ENCODE results near the gene MSI2. TPM values are rescaled to one million over a fixed set of nuclear protein-coding genes. Genes with fewer than 3 reads are reported as not detected.
A peak's percentile ranks its signal among the peaks of the same experiment; 100 is the strongest.

MSI2 gene
- total and polyA plus RNA-seq, 12 donors = 25.5 to 135 (median 121) TPM

GRCh38 chr17:57625511-57625910 lies 369.2 kb downstream of the MSI2 start:
- no peak for TF ChIP-seq CTCF (IDR thresholded peaks at IDR 0.05)
- intact Hi-C loops (cut with DNase I) = loop anchor here in 2 of 10 donors (5.0 kb wide), 1 partner anchor 37 kb away; no protein-coding TSS in a partner anchor
- WGBS, 2 donors = 43 to 67% methylated on average over 1 of the region's 1 CpG
- H3K4me3 ChIP-seq = no peak overlapping the region
- H3K27me3 ChIP-seq = no peaks in the 10 kb centered on the region
- no peak for DNase-seq
- H3K4me1 ChIP-seq = peaks cover 0 to 59% (median 37%) of the 10 kb centered on the region in 9 donors
- H3K36me3 ChIP-seq = peaks cover 0 to 27% (median 0%) of the 10 kb centered on the region in 9 donors
- peak overlapping the region in 6 of 10 donors; percentile 22 to 67 (median 61) for H3K27ac ChIP-seq
- ATAC-seq = peak in 5 of 8 donors; percentile 18 to 53 (median 31)
- no peaks in the 10 kb centered on the region for H3K9me3 ChIP-seq

GRCh38 chr17:57625957-57626356 lies 369.6 kb downstream of the MSI2 start:
- no peak for DNase-seq

GRCh38 chr17:57626520-57627210 lies 370.3 kb downstream of the MSI2 start:
- Histone ChIP-seq H3K36me3 (peaks cover 0 to 34% (median 0%) of the 10 kb centered on the region in 9 donors), H3K27me3 (no peaks in the 10 kb centered on the region), H3K4me1 (peaks cover 0 to 57% (median 38%) of the 10 kb centered on the region in 9 donors), H3K4me3 (no peak overlapping the region), H3K9me3 (no peaks in the 10 kb centered on the region), H3K27ac (peak overlapping the region in 5 of 10 donors; percentile 22 to 67 (median 61))
- intact Hi-C loops (cut with DNase I) = loop anchor here in 2 of 10 donors (5.0 kb wide), 1 partner anchor 36 kb away; no protein-coding TSS in a partner anchor
- TF ChIP-seq CTCF (IDR thresholded peaks at IDR 0.05) = no peak
- DNase-seq = no peak
- WGBS, 2 donors = 67 to 80% methylated on average over 16 of the region's 16 CpGs
- peak in 5 of 8 donors; percentile 13 to 43 (median 27) for ATAC-seq

More at GRCh38 chr17:57625957-57626356, 369.6 kb downstream of the MSI2 start:
- Histone ChIP-seq H3K4me1 (peaks cover 0 to 59% (median 37%) of the 10 kb centered on the region in 9 donors), H3K4me3 (no peak overlapping the region), H3K36me3 (peaks cover 0 to 27% (median 0%) of the 10 kb centered on the region in 9 donors), H3K27me3 (no peaks in the 10 kb centered on the region), H3K27ac (peak overlapping the region in 6 of 10 donors; percentile 22 to 67 (median 61)), H3K9me3 (no peaks in the 10 kb centered on the region)
- intact Hi-C loops (cut with DNase I) = loop anchor here in 2 of 10 donors (5.0 kb wide), 1 partner anchor 36 kb away; no protein-coding TSS in a partner anchor
- peak in 1 of 8 donors; percentile 7 for ATAC-seq
- TF ChIP-seq CTCF (IDR thresholded peaks at IDR 0.05) = no peak
- WGBS, 2 donors = 71 to 81% methylated on average over 9 of the region's 9 CpGs

GRCh38 chr17:57627591-57627990 lies 371.3 kb downstream of the MSI2 start:
- Histone ChIP-seq H3K4me1 (peaks cover 0 to 50% (median 29%) of the 10 kb centered on the region in 9 donors), H3K4me3 (no peak overlapping the region), H3K27me3 (no peaks in the 10 kb centered on the region), H3K27ac (no peak overlapping the region), H3K36me3 (peaks cover 0 to 40% (median 0%) of the 10 kb centered on the region in 9 donors), H3K9me3 (no peaks in the 10 kb centered on the region)
- ATAC-seq (no peak), DNase-seq (no peak)
- intact Hi-C loops (cut with DNase I) = loop anchor here in 2 of 10 donors (5.0 kb wide), 1 partner anchor 35 kb away; no protein-coding TSS in a partner anchor
- 96 to 97% methylated on average over 10 of the region's 10 CpGs for WGBS, 2 donors
- no peak for TF ChIP-seq CTCF (IDR thresholded peaks at IDR 0.05)
